GM21360 (cell line): Measurements from ENCODE around the gene KICS2.

Experiments used
- ATAC-seq: cut with Tn5 transposase; IDR thresholded peaks from one replicate; pipeline ENCODE4 v1.9.1; 2021; ENCODE audit warnings: mild to moderate bottlenecking, moderate library complexity; ENCODE audit not compliant: unreplicated experiment

KICS2 gene

GRCh38 chr12:64222009-64222765, at the start of gene KICS2:
Gene KICS2, minus strand, starts transcription at chr12:64222296. Its CDS starts 59 bp downstream, at chr12:64222237.
- ATAC-seq = peak; percentile 96

GRCh38 chr12:64270411-64270810, 48.3 kb upstream of the KICS2 start:
- ATAC-seq = no peak

GRCh38 chr12:64269161-64269560, 47.1 kb upstream of the KICS2 start:
- ATAC-seq = no peak

GRCh38 chr12:64268409-64268808, 46.3 kb upstream of the KICS2 start:
- no peak for ATAC-seq

GRCh38 chr12:64265839-64266238, 43.7 kb upstream of the KICS2 start:
- ATAC-seq = no peak

GRCh38 chr12:64261813-64262212, 39.7 kb upstream of the KICS2 start:
- ATAC-seq = no peak

- no peak for ATAC-seq
These were observed 36.5 kb upstream of the KICS2 start for GRCh38 chr12:64258576-64258975.

GRCh38 chr12:64256166-64256800, 34.2 kb upstream of the KICS2 start:
- no peak for ATAC-seq

- ATAC-seq = no peak
These were observed 33.2 kb upstream of the KICS2 start for GRCh38 chr12:64255249-64255648.

GRCh38 chr12:64253356-64253755, 31.3 kb upstream of the KICS2 start:
- no peak for ATAC-seq

GRCh38 chr12:64252681-64253080, 30.6 kb upstream of the KICS2 start:
- ATAC-seq = no peak

GRCh38 chr12:64243809-64244208, 21.7 kb upstream of the KICS2 start:
- ATAC-seq = no peak

- no peak for ATAC-seq
These were observed 18.7 kb upstream of the KICS2 start for GRCh38 chr12:64240781-64241180.

GRCh38 chr12:64237382-64237781, 15.3 kb upstream of the KICS2 start:
- ATAC-seq = no peak

- no peak for ATAC-seq
These were observed 14.5 kb upstream of the KICS2 start for GRCh38 chr12:64236549-64236948.

GRCh38 chr12:64232196-64232595, 10.1 kb upstream of the KICS2 start:
- ATAC-seq = no peak

- no peak for ATAC-seq
These were observed 7.7 kb upstream of the KICS2 start for GRCh38 chr12:64229796-64230195.

GRCh38 chr12:64229240-64229639, 7.1 kb upstream of the KICS2 start:
- ATAC-seq = no peak

- ATAC-seq = no peak
These were observed 3.5 kb upstream of the KICS2 start for GRCh38 chr12:64225626-64226025.

- ATAC-seq = peak; percentile 33
These were observed 466 bp downstream of the KICS2 start for GRCh38 chr12:64221651-64222008.

- ATAC-seq = no peak
These were observed 2.0 kb downstream of the KICS2 start for GRCh38 chr12:64220046-64220445.

- no peak for ATAC-seq
These were observed 3.0 kb downstream of the KICS2 start for GRCh38 chr12:64219145-64219544.

- no peak for ATAC-seq
These were observed 3.5 kb downstream of the KICS2 start for GRCh38 chr12:64218597-64218996.
